H9 (cell line): ENCODE measurements around the gene PTCD2. TPM values are rescaled to one million over a fixed set of nuclear protein-coding genes. Genes with fewer than 3 reads are reported as not detected.

ENCODE experiments used
- DNase-seq: peaks from one replicate; pipeline ENCODE4 v3.0.0-alpha.2; 2017
- H2AFZ ChIP-seq: one replicate; pipeline ENCODE4 v1.6.1; 2013; ENCODE audit warnings: mild to moderate bottlenecking, low read length, control low read depth, moderate library complexity
- H2AK5ac ChIP-seq: 2 replicates; pipeline ENCODE4 v1.6.1; 2013; ENCODE audit warnings: low read length, control low read depth, mixed read lengths; ENCODE audit not compliant: insufficient read length
- H2BK120ac ChIP-seq: one replicate; pipeline ENCODE4 v1.6.1; 2013; ENCODE audit warnings: low read depth, mild to moderate bottlenecking, low read length, control low read depth, inconsistent platforms; ENCODE audit not compliant: poor library complexity, severe bottlenecking
- H2BK12ac ChIP-seq: 2 replicates; pipeline ENCODE4 v1.6.1; 2013; ENCODE audit warnings: low read length, control low read depth, mixed read lengths, low read depth; ENCODE audit not compliant: insufficient read length
- H2BK15ac ChIP-seq: 2 replicates; pipeline ENCODE4 v1.6.1; 2013; ENCODE audit warnings: low read depth, low read length, control low read depth
- H2BK20ac ChIP-seq: one replicate; pipeline ENCODE4 v1.6.1; 2013; ENCODE audit warnings: low read depth, mild to moderate bottlenecking, low read length, control low read depth, inconsistent platforms; ENCODE audit not compliant: poor library complexity, severe bottlenecking
- H2BK5ac ChIP-seq: 2 replicates; pipeline ENCODE4 v1.6.1; 2013; ENCODE audit warnings: low read length, control low read depth, mixed read lengths; ENCODE audit not compliant: insufficient read length
- H3K14ac ChIP-seq: 2 replicates; pipeline ENCODE4 v1.6.1; 2013; ENCODE audit warnings: low read length, control low read depth; ENCODE audit not compliant: insufficient read depth
- H3K18ac ChIP-seq: 2 replicates; pipeline ENCODE4 v1.6.1; 2013; ENCODE audit warnings: low read depth, mild to moderate bottlenecking, mixed read lengths, low read length, control low read depth; ENCODE audit not compliant: insufficient read length
- H3K23ac ChIP-seq: 2 replicates; pipeline ENCODE4 v1.6.1; 2013; ENCODE audit warnings: low read length, control low read depth, mixed read lengths, low read depth; ENCODE audit not compliant: insufficient read length
- H3K23me2 ChIP-seq: 2 replicates; pipeline ENCODE4 v1.6.1; 2013; ENCODE audit warnings: low read depth, mild to moderate bottlenecking, mixed read lengths, low read length, control low read depth; ENCODE audit not compliant: insufficient read length, poor library complexity, severe bottlenecking
- H3K27ac ChIP-seq: 2 replicates; pipeline ENCODE4 v1.5.1; 2013; ENCODE audit warnings: low read length, control low read depth, mixed read lengths, low read depth; ENCODE audit not compliant: insufficient read length
- H3K27me3 ChIP-seq: 2 replicates; pipeline ENCODE4 v1.6.1; 2013; ENCODE audit warnings: low read length, control low read depth, inconsistent platforms; ENCODE audit not compliant: insufficient read depth
- H3K4ac ChIP-seq: 2 replicates; pipeline ENCODE4 v1.6.1; 2013; ENCODE audit warnings: low read depth, mild to moderate bottlenecking, control low read depth, inconsistent platforms, low read length, moderate library complexity
- H3K4me1 ChIP-seq: 2 replicates; pipeline ENCODE4 v1.6.1; 2013; ENCODE audit warnings: low read length, control low read depth, inconsistent platforms; ENCODE audit not compliant: insufficient read depth
- H3K4me2 ChIP-seq: 2 replicates; pipeline ENCODE4 v1.6.1; 2013; ENCODE audit warnings: low read length, control low read depth, mixed read lengths; ENCODE audit not compliant: insufficient read length, insufficient read depth
- H3K56ac ChIP-seq: 2 replicates; pipeline ENCODE4 v1.6.1; 2013; ENCODE audit warnings: low read depth, mild to moderate bottlenecking, mixed read lengths, low read length, control low read depth; ENCODE audit not compliant: insufficient read length
- H3K79me1 ChIP-seq: 2 replicates; pipeline ENCODE4 v1.6.1; 2013; ENCODE audit warnings: low read depth, mild to moderate bottlenecking, moderate library complexity, low read length, control low read depth, inconsistent platforms; ENCODE audit not compliant: insufficient read depth, poor library complexity, severe bottlenecking
- H3K79me2 ChIP-seq: 2 replicates; pipeline ENCODE4 v1.6.1; 2013; ENCODE audit warnings: low read length, control low read depth, inconsistent platforms; ENCODE audit not compliant: insufficient read depth
- H3K9ac ChIP-seq: 2 replicates; pipeline ENCODE4 v1.6.1; 2013; ENCODE audit warnings: low read length, control low read depth, mixed read lengths; ENCODE audit not compliant: insufficient read length; ENCODE audit errors: extremely low read depth
- H3K9me3 ChIP-seq: one replicate; pipeline ENCODE4 v1.6.1; 2013; ENCODE audit warnings: low read depth, low read length, inconsistent platforms; ENCODE audit not compliant: control insufficient read depth
- H3T11ph ChIP-seq: one replicate; pipeline ENCODE4 v1.6.1; 2013; ENCODE audit warnings: mild to moderate bottlenecking, low read length, control low read depth, inconsistent platforms
- H4K20me1 ChIP-seq: one replicate; pipeline ENCODE4 v1.6.1; 2013; ENCODE audit not compliant: control insufficient read depth, insufficient read length, insufficient read depth
- H4K5ac ChIP-seq: 2 replicates; pipeline ENCODE4 v1.6.1; 2013; ENCODE audit warnings: low read depth, mild to moderate bottlenecking, mixed read lengths, low read length, control low read depth; ENCODE audit not compliant: insufficient read length
- H4K8ac ChIP-seq: replicated peaks from 2 replicates; pipeline ENCODE4 v1.6.1; 2013; ENCODE audit warnings: low read length, control low read depth, mixed read lengths, low read depth; ENCODE audit not compliant: insufficient read length
- H4K91ac ChIP-seq: 2 replicates; pipeline ENCODE4 v1.6.1; 2013; ENCODE audit warnings: low read depth, mild to moderate bottlenecking, moderate library complexity, mixed read lengths, low read length, control low read depth; ENCODE audit not compliant: insufficient read length
- H3K27ac Mint-ChIP-seq, 3 experiments: 2 replicates in 2 of 3; 3 replicates in 1 of 3; pipeline ENCODE4 v1.8.0; 2020 to 2021; ENCODE audit warnings: mixed read lengths in 3 of 3, mild to moderate bottlenecking in 1 of 3, moderate library complexity in 1 of 3
- H3K27me3 Mint-ChIP-seq: 2 replicates; pipeline ENCODE4 v1.8.0; 2021; ENCODE audit warnings: low read depth, mild to moderate bottlenecking, moderate library complexity, mixed read lengths
- H3K36me3 Mint-ChIP-seq, 3 experiments: 2 replicates in 2 of 3; 3 replicates in 1 of 3; pipeline ENCODE4 v1.8.0; 2020 to 2021; ENCODE audit warnings: low read depth in 3 of 3, mixed read lengths in 3 of 3; ENCODE audit not compliant: insufficient read depth in 1 of 3
- H3K4me1 Mint-ChIP-seq, 2 experiments: 2 replicates each; pipeline ENCODE4 v1.8.0; 2020; ENCODE audit warnings: mixed read lengths in 2 of 2
- H3K4me3 Mint-ChIP-seq, 2 experiments: 2 replicates in 1 of 2; 3 replicates in 1 of 2; pipeline ENCODE4 v1.8.0; 2020 to 2021; ENCODE audit warnings: mild to moderate bottlenecking in 2 of 2, mixed read lengths in 2 of 2, moderate library complexity in 1 of 2
- H3K9me3 Mint-ChIP-seq, 2 experiments: 2 replicates in 1 of 2; 3 replicates in 1 of 2; pipeline ENCODE4 v1.8.0; 2020; ENCODE audit warnings: mild to moderate bottlenecking in 2 of 2, mixed read lengths in 2 of 2, moderate library complexity in 1 of 2
- WGBS: extraction: QIAGEN DNeasy Blood & Tissue Kit; methylation state at CpG from one replicate; pipeline ENCODE4 v1.1.7; 2013; ENCODE audit warnings: missing lambda C conversion rate, low lambda C conversion rate, mixed read lengths; ENCODE audit not compliant: insufficient read length; ENCODE audit errors: extremely low coverage; 5-methylcytosine and 5-hydroxymethylcytosine counted together
- total RNA-seq: library from RNA; stranded (reverse); gene quantifications from 2 replicates; pipeline ENCODE4 v1.2.1, GENCODE V29; 2021
- TF ChIP-seq, protein P1 (sequence below): fragments of 200-600 bp; sonication (generic); conservative IDR thresholded peaks from 3 replicates; pipeline ENCODE4 v1.8.0; 2021; ENCODE audit warnings: antibody characterized with exemption, mild to moderate bottlenecking

The PTCD2 gene
- total RNA-seq, 1 experiment from 2014 or later: 12.7 TPM

DNA sequence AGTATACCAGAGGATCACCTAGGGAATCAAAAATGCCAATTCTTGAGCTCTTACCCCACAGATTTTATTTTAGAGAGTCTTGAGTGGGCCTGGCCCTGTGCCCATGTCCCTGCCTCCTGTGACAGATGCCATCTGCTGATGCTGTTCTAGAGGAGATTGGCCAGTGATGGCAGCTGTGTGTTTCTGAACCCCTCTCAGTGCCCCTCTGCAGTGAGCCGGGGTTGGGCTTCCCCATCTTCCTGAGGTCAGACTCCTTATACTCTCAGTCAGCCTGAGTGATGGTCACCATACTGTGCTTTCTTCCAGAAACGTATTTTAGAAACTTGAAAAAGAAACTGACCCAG, 6.1 kb downstream of the PTCD2 start:
- Histone ChIP-seq H2BK12ac (no peak overlapping the region), H2BK15ac (no peak overlapping the region), H2AK5ac (no peak overlapping the region), H2AFZ (no peak overlapping the region), H3K27ac (no peak overlapping the region), H3K18ac (no peak overlapping the region), H4K5ac (no peak overlapping the region), H3T11ph (no peak overlapping the region), H3K4me1 (no peaks in the 10 kb centered on the region), H3K4ac (no peak overlapping the region), H3K23ac (no peak overlapping the region), H2BK120ac (no peak overlapping the region), H3K9me3 (no peaks in the 10 kb centered on the region), H3K27me3 (no peaks in the 10 kb centered on the region), H2BK5ac (no peak overlapping the region), H3K9ac (no peak overlapping the region), H3K56ac (no peak overlapping the region), H2BK20ac (no peak overlapping the region), H4K91ac (no peak overlapping the region), H3K14ac (no peak overlapping the region), H3K23me2 (no peaks in the 10 kb centered on the region), H4K8ac (no peak overlapping the region), H3K79me1 (no peaks in the 10 kb centered on the region), H4K20me1 (no peaks in the 10 kb centered on the region), H3K79me2 (no peaks in the 10 kb centered on the region), H3K4me2 (no peak overlapping the region)
- Mint-ChIP-seq H3K4me1 (peaks cover 15 to 19% of the 10 kb centered on the region in 2 experiments), H3K27me3 (no peaks in the 10 kb centered on the region), H3K27ac (no peak overlapping the region), H3K4me3 (no peak overlapping the region), H3K36me3 (peaks cover 16 to 62% (median 58%) of the 10 kb centered on the region in 3 experiments), H3K9me3 (no peaks in the 10 kb centered on the region)
- no peak for DNase-seq
- no CpG with 5 or more reads among the region's 2 CpGs for WGBS
- TF ChIP-seq, protein P1, sequence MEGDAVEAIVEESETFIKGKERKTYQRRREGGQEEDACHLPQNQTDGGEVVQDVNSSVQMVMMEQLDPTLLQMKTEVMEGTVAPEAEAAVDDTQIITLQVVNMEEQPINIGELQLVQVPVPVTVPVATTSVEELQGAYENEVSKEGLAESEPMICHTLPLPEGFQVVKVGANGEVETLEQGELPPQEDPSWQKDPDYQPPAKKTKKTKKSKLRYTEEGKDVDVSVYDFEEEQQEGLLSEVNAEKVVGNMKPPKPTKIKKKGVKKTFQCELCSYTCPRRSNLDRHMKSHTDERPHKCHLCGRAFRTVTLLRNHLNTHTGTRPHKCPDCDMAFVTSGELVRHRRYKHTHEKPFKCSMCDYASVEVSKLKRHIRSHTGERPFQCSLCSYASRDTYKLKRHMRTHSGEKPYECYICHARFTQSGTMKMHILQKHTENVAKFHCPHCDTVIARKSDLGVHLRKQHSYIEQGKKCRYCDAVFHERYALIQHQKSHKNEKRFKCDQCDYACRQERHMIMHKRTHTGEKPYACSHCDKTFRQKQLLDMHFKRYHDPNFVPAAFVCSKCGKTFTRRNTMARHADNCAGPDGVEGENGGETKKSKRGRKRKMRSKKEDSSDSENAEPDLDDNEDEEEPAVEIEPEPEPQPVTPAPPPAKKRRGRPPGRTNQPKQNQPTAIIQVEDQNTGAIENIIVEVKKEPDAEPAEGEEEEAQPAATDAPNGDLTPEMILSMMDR: no peak
